ENCODE results near the gene NPIPA3.
"Not testable (repeated sequence)": the region's sequence is repeated elsewhere in the genome, so short reads cannot be mapped to it uniquely, and the experiment has no call there.

NPIPA3 gene

GRCh38 chr16:14676633-14677032 lies 26.6 kb upstream of the NPIPA3 start:
- ChIA-PET CTCF (no interaction called here), POLR2A (no interaction called here)

GRCh38 chr16:14677627-14678026 lies 25.6 kb upstream of the NPIPA3 start:
- H3K9me3 ChIP-seq (ENCODE audit: control extremely low read depth in 1 of 5, control insufficient read depth in 4 of 5, insufficient read depth in 2 of 5, low read depth in 1 of 5, low read length in 4 of 5) = no peaks in the 10 kb centered on the region
- peaks cover 0 to 2% (median 0%) of the 10 kb centered on the region in 5 experiments for H3K27me3 ChIP-seq (replicated peaks in 2 of 5; ENCODE audit: control insufficient read depth in 4 of 5, insufficient read depth in 5 of 5, low read length in 4 of 5)
- no peak for DNase-seq
- 100% methylated on average over 5 of the region's 5 CpGs for WGBS (ENCODE audit: insufficient coverage)
- no peaks in the 10 kb centered on the region for H3K4me1 ChIP-seq (ENCODE audit: control extremely low read depth in 1 of 4, control insufficient read depth in 4 of 4, insufficient read depth in 4 of 4, low read length in 3 of 4)
- ChIA-PET CTCF (no interaction called here), POLR2A (no interaction called here)
- H3K27ac ChIP-seq (ENCODE audit: insufficient read depth in 1 of 2, low read depth in 1 of 2, low read length in 2 of 2, poor library complexity in 1 of 2, severe bottlenecking in 2 of 2) = no peak overlapping the region
- H3K36me3 ChIP-seq (ENCODE audit: control insufficient read depth in 4 of 4, insufficient read depth in 4 of 4, low read length in 3 of 4) = no peaks in the 10 kb centered on the region
- H3K4me3 ChIP-seq (ENCODE audit: control insufficient read depth in 1 of 7, extremely low read depth in 1 of 7, insufficient read depth in 4 of 7, low read depth in 2 of 7, low read length in 6 of 7) = no peak overlapping the region

More at GRCh38 chr16:14676633-14677032, 26.6 kb upstream of the NPIPA3 start:
- Histone ChIP-seq H3K4me1 (ENCODE audit: control extremely low read depth in 1 of 4, control insufficient read depth in 4 of 4, insufficient read depth in 4 of 4, low read length in 3 of 4) (no peaks in the 10 kb centered on the region), H3K4me3 (ENCODE audit: control insufficient read depth in 1 of 7, extremely low read depth in 1 of 7, insufficient read depth in 4 of 7, low read depth in 2 of 7, low read length in 6 of 7) (no peak overlapping the region), H3K9me3 (ENCODE audit: control extremely low read depth in 1 of 5, control insufficient read depth in 4 of 5, insufficient read depth in 2 of 5, low read depth in 1 of 5, low read length in 4 of 5) (no peaks in the 10 kb centered on the region), H3K36me3 (ENCODE audit: control insufficient read depth in 4 of 4, insufficient read depth in 4 of 4, low read length in 3 of 4) (no peaks in the 10 kb centered on the region), H3K27me3 (replicated peaks in 2 of 5; ENCODE audit: control insufficient read depth in 4 of 5, insufficient read depth in 5 of 5, low read length in 4 of 5) (peaks cover 0 to 2% (median 0%) of the 10 kb centered on the region in 5 experiments), H3K27ac (ENCODE audit: insufficient read depth in 1 of 2, low read depth in 1 of 2, low read length in 2 of 2, poor library complexity in 1 of 2, severe bottlenecking in 2 of 2) (no peak overlapping the region)
- no peak for DNase-seq
- 100% methylated on average over 1 of the region's 3 CpGs for WGBS (ENCODE audit: insufficient coverage)

- Histone ChIP-seq H3K27me3 (replicated peaks in 2 of 5; ENCODE audit: control insufficient read depth in 4 of 5, insufficient read depth in 5 of 5, low read length in 4 of 5) (peaks cover 0 to 2% (median 0%) of the 10 kb centered on the region in 5 experiments), H3K27ac (ENCODE audit: insufficient read depth in 1 of 2, low read depth in 1 of 2, low read length in 2 of 2, poor library complexity in 1 of 2, severe bottlenecking in 2 of 2) (no peak overlapping the region), H3K36me3 (ENCODE audit: control insufficient read depth in 4 of 4, insufficient read depth in 4 of 4, low read length in 3 of 4) (no peaks in the 10 kb centered on the region), H3K4me3 (ENCODE audit: control insufficient read depth in 1 of 7, extremely low read depth in 1 of 7, insufficient read depth in 4 of 7, low read depth in 2 of 7, low read length in 6 of 7) (no peak overlapping the region), H3K9me3 (ENCODE audit: control extremely low read depth in 1 of 5, control insufficient read depth in 4 of 5, insufficient read depth in 2 of 5, low read depth in 1 of 5, low read length in 4 of 5) (no peaks in the 10 kb centered on the region), H3K4me1 (ENCODE audit: control extremely low read depth in 1 of 4, control insufficient read depth in 4 of 4, insufficient read depth in 4 of 4, low read length in 3 of 4) (no peaks in the 10 kb centered on the region)
- ChIA-PET CTCF (no interaction called here), POLR2A (no interaction called here)
- DNase-seq = no peak
- 93% methylated on average over 5 of the region's 11 CpGs for WGBS (ENCODE audit: insufficient coverage)
These were observed 24.3 kb upstream of the NPIPA3 start for GRCh38 chr16:14678748-14679497.

GRCh38 chr16:14680396-14680795 lies 22.8 kb upstream of the NPIPA3 start:
- POLR2A ChIA-PET; H3K27ac ChIP-seq (ENCODE audit: insufficient read depth in 1 of 2, low read depth in 1 of 2, low read length in 2 of 2, poor library complexity in 1 of 2, severe bottlenecking in 2 of 2); H3K4me1 ChIP-seq (ENCODE audit: control extremely low read depth in 1 of 4, control insufficient read depth in 4 of 4, insufficient read depth in 4 of 4, low read length in 3 of 4); H3K36me3 ChIP-seq (ENCODE audit: control insufficient read depth in 4 of 4, insufficient read depth in 4 of 4, low read length in 3 of 4); H3K27me3 ChIP-seq (replicated peaks in 2 of 5; ENCODE audit: control insufficient read depth in 4 of 5, insufficient read depth in 5 of 5, low read length in 4 of 5); DNase-seq; H3K9me3 ChIP-seq (ENCODE audit: control extremely low read depth in 1 of 5, control insufficient read depth in 4 of 5, insufficient read depth in 2 of 5, low read depth in 1 of 5, low read length in 4 of 5); H3K4me3 ChIP-seq (ENCODE audit: control insufficient read depth in 1 of 7, extremely low read depth in 1 of 7, insufficient read depth in 4 of 7, low read depth in 2 of 7, low read length in 6 of 7); CTCF ChIA-PET: not testable (repeated sequence)
- WGBS (ENCODE audit: insufficient coverage) = 100% methylated on average over 5 of the region's 7 CpGs

- no peak overlapping the region for H3K27ac ChIP-seq (ENCODE audit: insufficient read depth in 1 of 2, low read depth in 1 of 2, low read length in 2 of 2, poor library complexity in 1 of 2, severe bottlenecking in 2 of 2)
- DNase-seq = no peak
- H3K36me3 ChIP-seq (ENCODE audit: control insufficient read depth in 4 of 4, insufficient read depth in 4 of 4, low read length in 3 of 4) = no peaks in the 10 kb centered on the region
- 86% methylated on average over 1 of the region's 4 CpGs for WGBS (ENCODE audit: insufficient coverage)
- peaks cover 0 to 2% (median 0%) of the 10 kb centered on the region in 5 experiments for H3K27me3 ChIP-seq (replicated peaks in 2 of 5; ENCODE audit: control insufficient read depth in 4 of 5, insufficient read depth in 5 of 5, low read length in 4 of 5)
- POLR2A ChIA-PET = no interaction called here
- H3K4me3 ChIP-seq (ENCODE audit: control insufficient read depth in 1 of 7, extremely low read depth in 1 of 7, insufficient read depth in 4 of 7, low read depth in 2 of 7, low read length in 6 of 7) = no peak overlapping the region
- H3K4me1 ChIP-seq (ENCODE audit: control extremely low read depth in 1 of 4, control insufficient read depth in 4 of 4, insufficient read depth in 4 of 4, low read length in 3 of 4) = no peaks in the 10 kb centered on the region
- no peaks in the 10 kb centered on the region for H3K9me3 ChIP-seq (ENCODE audit: control extremely low read depth in 1 of 5, control insufficient read depth in 4 of 5, insufficient read depth in 2 of 5, low read depth in 1 of 5, low read length in 4 of 5)
- CTCF ChIA-PET = no interaction called here
These were observed 22.1 kb upstream of the NPIPA3 start for GRCh38 chr16:14681115-14681514.

GRCh38 chr16:14682121-14682520 lies 21.1 kb upstream of the NPIPA3 start:
- no peak overlapping the region for H3K27ac ChIP-seq (ENCODE audit: insufficient read depth in 1 of 2, low read depth in 1 of 2, low read length in 2 of 2, poor library complexity in 1 of 2, severe bottlenecking in 2 of 2)
- H3K4me1 ChIP-seq (ENCODE audit: control extremely low read depth in 1 of 4, control insufficient read depth in 4 of 4, insufficient read depth in 4 of 4, low read length in 3 of 4) = no peaks in the 10 kb centered on the region
- POLR2A ChIA-PET = no interaction called here
- 98% methylated on average over 8 of the region's 8 CpGs for WGBS (ENCODE audit: insufficient coverage)
- CTCF ChIA-PET = no interaction called here
- DNase-seq = no peak
- H3K4me3 ChIP-seq (ENCODE audit: control insufficient read depth in 1 of 7, extremely low read depth in 1 of 7, insufficient read depth in 4 of 7, low read depth in 2 of 7, low read length in 6 of 7) = no peak overlapping the region
- H3K27me3 ChIP-seq (replicated peaks in 2 of 5; ENCODE audit: control insufficient read depth in 4 of 5, insufficient read depth in 5 of 5, low read length in 4 of 5) = peaks cover 0 to 2% (median 0%) of the 10 kb centered on the region in 5 experiments
- H3K9me3 ChIP-seq (ENCODE audit: control extremely low read depth in 1 of 5, control insufficient read depth in 4 of 5, insufficient read depth in 2 of 5, low read depth in 1 of 5, low read length in 4 of 5) = no peaks in the 10 kb centered on the region
- H3K36me3 ChIP-seq (ENCODE audit: control insufficient read depth in 4 of 4, insufficient read depth in 4 of 4, low read length in 3 of 4) = no peaks in the 10 kb centered on the region

- POLR2A ChIA-PET; CTCF ChIA-PET; H3K4me3 ChIP-seq (ENCODE audit: control insufficient read depth in 1 of 7, extremely low read depth in 1 of 7, insufficient read depth in 4 of 7, low read depth in 2 of 7, low read length in 6 of 7); H3K27me3 ChIP-seq (replicated peaks in 2 of 5; ENCODE audit: control insufficient read depth in 4 of 5, insufficient read depth in 5 of 5, low read length in 4 of 5); H3K9me3 ChIP-seq (ENCODE audit: control extremely low read depth in 1 of 5, control insufficient read depth in 4 of 5, insufficient read depth in 2 of 5, low read depth in 1 of 5, low read length in 4 of 5); H3K36me3 ChIP-seq (ENCODE audit: control insufficient read depth in 4 of 4, insufficient read depth in 4 of 4, low read length in 3 of 4); H3K4me1 ChIP-seq (ENCODE audit: control extremely low read depth in 1 of 4, control insufficient read depth in 4 of 4, insufficient read depth in 4 of 4, low read length in 3 of 4); H3K27ac ChIP-seq (ENCODE audit: insufficient read depth in 1 of 2, low read depth in 1 of 2, low read length in 2 of 2, poor library complexity in 1 of 2, severe bottlenecking in 2 of 2): not testable (repeated sequence)
- peak in 2 of 3 donors; percentile 15 to 44 for DNase-seq
- 100% methylated on average over 5 of the region's 15 CpGs for WGBS (ENCODE audit: insufficient coverage)
These were observed 17.1 kb upstream of the NPIPA3 start for GRCh38 chr16:14685870-14686793.

Data from common myeloid progenitor, CD34-positive (primary cell).